Activated naive CD4-positive, alpha-beta T cell treated with anti-CD3 and anti-CD28 coated beads, Interleukin-2, amount 50 U/mL, for 72 hours (primary cell): ENCODE data around the gene ADAM15. TPM values are rescaled to one million over a fixed set of nuclear protein-coding genes. Genes with fewer than 3 reads are reported as not detected.
A peak's percentile ranks its signal among the peaks of the same experiment; 100 is the strongest.

Source experiments
- ATAC-seq, 2 donors: fragments of 150-1000 bp; cut with Tn5 transposase; 2 replicates each; pipeline ENCODE4 v1.10.0; 2021; ENCODE audit warnings: mild to moderate bottlenecking in 2 of 2, moderate library complexity in 2 of 2
- DNase-seq, 2 donors: peaks; one replicate each; pipeline ENCODE4 v3.0.0; 2021 to 2022; ENCODE audit warnings: low spot score in 2 of 2
- H3K27ac Mint-ChIP-seq, 2 donors: one replicate each; pipeline ENCODE4 v1.8.0; 2022; ENCODE audit warnings: mild to moderate bottlenecking in 2 of 2, mixed read lengths in 2 of 2
- H3K36me3 Mint-ChIP-seq, 2 donors: one replicate each; pipeline ENCODE4 v1.8.0; 2022; ENCODE audit warnings: mixed read lengths in 2 of 2
- H3K9me3 Mint-ChIP-seq, 2 donors: one replicate each; pipeline ENCODE4 v1.8.0; 2022; ENCODE audit warnings: mixed read lengths in 2 of 2
- total RNA-seq, 2 donors: library from RNA; stranded (reverse); gene quantifications; one replicate each; pipeline ENCODE4 v1.2.3, GENCODE V29; 2022

ADAM15 gene
- total RNA-seq, 2 donors from 2014 or later, result 49.9 to 52.8 TPM

- DNase-seq (no peak), ATAC-seq (no peak)
- Mint-ChIP-seq H3K27ac (no peak overlapping the region), H3K36me3 (peaks cover 6% of the 10 kb centered on the region in 2 donors), H3K9me3 (no peaks in the 10 kb centered on the region)
These were observed 31.4 kb downstream of the ADAM15 start for GRCh38 chr1:155082301-155083051.

GRCh38 chr1:155083052-155083541 lies 32.0 kb downstream of the ADAM15 start:
- Mint-ChIP-seq H3K36me3 (peaks cover 6% of the 10 kb centered on the region in 2 donors), H3K9me3 (no peaks in the 10 kb centered on the region), H3K27ac (no peak overlapping the region)
- DNase-seq (no peak), ATAC-seq (no peak)

- no peak for DNase-seq
- Mint-ChIP-seq H3K27ac (peak overlapping the region; percentile 86 to 98), H3K36me3 (peaks cover 6% of the 10 kb centered on the region in 2 donors), H3K9me3 (no peaks in the 10 kb centered on the region)
- ATAC-seq, result no peak
These were observed 33.0 kb downstream of the ADAM15 start for GRCh38 chr1:155083865-155084721.

GRCh38 chr1:155084722-155085503 lies 33.8 kb downstream of the ADAM15 start:
- DNase-seq, result peak; percentile 88 to 94
- ATAC-seq, result peak; percentile 83 to 86
- peak overlapping the region; percentile 86 to 98 for H3K27ac Mint-ChIP-seq
- peaks cover 0 to 6% of the 10 kb centered on the region in 2 donors for H3K36me3 Mint-ChIP-seq
- no peaks in the 10 kb centered on the region for H3K9me3 Mint-ChIP-seq

GRCh38 chr1:155085504-155086127 lies 34.5 kb downstream of the ADAM15 start:
- ATAC-seq (peak; percentile 56 to 70), DNase-seq (peak; percentile 73 to 80)
- H3K27ac Mint-ChIP-seq, result peak overlapping the region; percentile 86 to 98

GRCh38 chr1:155086128-155086741 lies 35.1 kb downstream of the ADAM15 start:
- peak; percentile 12 to 18 for ATAC-seq
- peak overlapping the region in 1 of 2 donors; percentile 86 for H3K27ac Mint-ChIP-seq
- peaks cover 0 to 5% of the 10 kb centered on the region in 2 donors for H3K36me3 Mint-ChIP-seq
- peak; percentile 78 to 92 for DNase-seq
- H3K9me3 Mint-ChIP-seq, result no peaks in the 10 kb centered on the region

More at GRCh38 chr1:155085504-155086127, 34.5 kb downstream of the ADAM15 start:
- no peaks in the 10 kb centered on the region for H3K9me3 Mint-ChIP-seq
- peaks cover 0 to 6% of the 10 kb centered on the region in 2 donors for H3K36me3 Mint-ChIP-seq

GRCh38 chr1:155086856-155087535 lies 35.9 kb downstream of the ADAM15 start:
- no peak for ATAC-seq
- Mint-ChIP-seq H3K27ac (no peak overlapping the region), H3K9me3 (no peaks in the 10 kb centered on the region), H3K36me3 (no peaks in the 10 kb centered on the region)
- no peak for DNase-seq

GRCh38 chr1:155091071-155092051 lies 40.2 kb downstream of the ADAM15 start:
- peak; percentile 84 to 88 for ATAC-seq
- H3K9me3 Mint-ChIP-seq, result no peaks in the 10 kb centered on the region

GRCh38 chr1:155092131-155092530 lies 41.0 kb downstream of the ADAM15 start:
- Mint-ChIP-seq H3K36me3 (no peaks in the 10 kb centered on the region), H3K27ac (no peak overlapping the region), H3K9me3 (no peaks in the 10 kb centered on the region)
- ATAC-seq, result no peak
- no peak for DNase-seq

More at GRCh38 chr1:155091071-155092051, 40.2 kb downstream of the ADAM15 start:
- H3K36me3 Mint-ChIP-seq, result no peaks in the 10 kb centered on the region
- peak; percentile 78 to 93 for DNase-seq
- no peak overlapping the region for H3K27ac Mint-ChIP-seq

- no peaks in the 10 kb centered on the region for H3K36me3 Mint-ChIP-seq
- no peak overlapping the region for H3K27ac Mint-ChIP-seq
- ATAC-seq, result no peak
- no peaks in the 10 kb centered on the region for H3K9me3 Mint-ChIP-seq
- DNase-seq, result no peak
These were observed 41.5 kb downstream of the ADAM15 start for GRCh38 chr1:155092641-155093040.

GRCh38 chr1:155093911-155094621 lies 43.0 kb downstream of the ADAM15 start:
- peak overlapping the region in 1 of 2 donors; percentile 4 for H3K27ac Mint-ChIP-seq
- ATAC-seq (peak; percentile 30 to 59), DNase-seq (no peak)
- no peaks in the 10 kb centered on the region for H3K9me3 Mint-ChIP-seq
- no peaks in the 10 kb centered on the region for H3K36me3 Mint-ChIP-seq

- DNase-seq (no peak), ATAC-seq (no peak)
These were observed 43.5 kb downstream of the ADAM15 start for GRCh38 chr1:155094622-155094948.

GRCh38 chr1:155099331-155099730 lies 48.2 kb downstream of the ADAM15 start:
- no peak for DNase-seq
- Mint-ChIP-seq H3K27ac (no peak overlapping the region), H3K36me3 (no peaks in the 10 kb centered on the region), H3K9me3 (no peaks in the 10 kb centered on the region)
- ATAC-seq, result no peak

More at GRCh38 chr1:155094622-155094948, 43.5 kb downstream of the ADAM15 start:
- Mint-ChIP-seq H3K9me3 (no peaks in the 10 kb centered on the region), H3K27ac (no peak overlapping the region), H3K36me3 (no peaks in the 10 kb centered on the region)

- no peak for ATAC-seq
- Mint-ChIP-seq H3K27ac (no peak overlapping the region), H3K36me3 (no peaks in the 10 kb centered on the region), H3K9me3 (no peaks in the 10 kb centered on the region)
- no peak for DNase-seq
These were observed 52.2 kb downstream of the ADAM15 start for GRCh38 chr1:155103325-155103724.
